ENCODE measurements around the gene HBE1.
"Not testable (repeated sequence)": the region's sequence is repeated elsewhere in the genome, so short reads cannot be mapped to it uniquely, and the experiment has no call there.

The HBE1 gene

DNA sequence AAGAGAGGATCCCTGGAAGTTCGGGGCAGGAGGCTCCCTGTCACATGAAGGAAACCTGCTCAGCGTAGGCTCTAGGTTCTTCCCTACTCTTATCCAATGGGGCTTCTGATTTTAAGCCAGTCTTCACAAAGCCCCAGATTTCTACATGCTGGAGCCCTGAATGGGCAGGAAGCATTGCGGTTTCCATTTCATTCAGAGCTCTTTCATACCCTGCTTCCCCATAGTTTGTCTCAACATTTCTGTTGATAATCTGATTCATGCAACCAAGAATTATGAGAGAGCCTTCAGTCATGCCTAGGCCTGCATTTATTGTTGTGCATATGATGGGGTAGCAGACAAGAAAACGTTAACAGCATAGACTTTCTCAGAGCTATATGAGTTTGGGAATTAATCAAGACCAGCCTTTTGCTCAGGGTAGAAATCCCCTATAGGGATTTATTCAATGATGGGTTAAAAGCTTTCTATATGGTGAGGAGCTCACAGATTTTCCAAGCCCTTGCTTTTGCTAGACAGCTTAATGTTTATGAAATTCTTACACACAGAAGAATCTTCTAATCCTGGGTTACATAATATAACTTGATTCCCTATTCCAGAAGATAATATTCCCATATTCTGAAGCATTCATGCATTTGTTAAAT lies 16.1 kb upstream of the HBE1 start:
- DNase-seq (ENCODE audit: low read depth in 3 of 3) = no peak

DNA sequence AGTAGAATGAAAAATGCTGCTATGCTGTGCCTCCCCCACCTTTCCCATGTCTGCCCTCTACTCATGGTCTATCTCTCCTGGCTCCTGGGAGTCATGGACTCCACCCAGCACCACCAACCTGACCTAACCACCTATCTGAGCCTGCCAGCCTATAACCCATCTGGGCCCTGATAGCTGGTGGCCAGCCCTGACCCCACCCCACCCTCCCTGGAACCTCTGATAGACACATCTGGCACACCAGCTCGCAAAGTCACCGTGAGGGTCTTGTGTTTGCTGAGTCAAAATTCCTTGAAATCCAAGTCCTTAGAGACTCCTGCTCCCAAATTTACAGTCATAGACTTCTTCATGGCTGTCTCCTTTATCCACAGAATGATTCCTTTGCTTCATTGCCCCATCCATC lies 14.9 kb upstream of the HBE1 start:
- DNase-seq (ENCODE audit: low read depth in 3 of 3) = no peak

DNA sequence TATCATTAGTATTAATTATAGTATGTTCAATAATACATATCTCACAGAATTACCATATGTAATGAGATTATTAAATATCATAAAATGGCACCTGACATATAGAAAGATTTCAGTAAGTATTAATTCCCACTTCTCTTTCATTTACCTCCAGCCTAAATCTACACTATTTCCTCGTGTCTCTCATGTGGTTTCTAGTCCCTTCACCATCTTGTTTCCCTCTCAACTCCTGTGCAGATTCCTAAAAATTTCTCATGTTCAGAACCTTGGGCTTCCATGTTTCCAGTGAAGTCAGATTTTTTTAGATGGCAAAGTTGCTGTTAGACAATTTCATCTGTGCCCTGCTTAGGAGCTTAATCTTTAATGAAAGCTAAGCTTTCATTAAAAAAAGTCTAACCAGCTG lies 14.1 kb upstream of the HBE1 start:
- DNase-seq (ENCODE audit: low read depth in 3 of 3) = no peak

DNA sequence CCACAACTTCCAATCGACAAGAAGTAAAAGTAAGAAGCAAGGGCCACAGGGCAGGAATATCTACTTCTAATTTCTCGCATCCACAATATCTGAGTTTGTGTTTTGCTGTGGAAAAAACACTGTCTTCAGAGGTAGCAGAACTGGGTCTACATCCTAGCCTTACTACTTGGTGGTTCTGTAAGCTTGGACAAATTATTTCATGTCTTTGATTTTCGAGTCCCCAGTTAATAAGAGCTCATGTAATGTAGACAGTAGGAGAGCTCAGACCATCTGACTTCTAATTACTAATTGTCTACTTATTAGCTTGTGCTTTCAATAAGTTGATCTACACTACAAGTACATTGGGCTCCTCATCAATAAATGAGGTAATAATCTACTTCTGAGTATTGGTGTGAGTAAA lies 13.3 kb upstream of the HBE1 start:
- no peak for DNase-seq (ENCODE audit: low read depth in 3 of 3)

DNA sequence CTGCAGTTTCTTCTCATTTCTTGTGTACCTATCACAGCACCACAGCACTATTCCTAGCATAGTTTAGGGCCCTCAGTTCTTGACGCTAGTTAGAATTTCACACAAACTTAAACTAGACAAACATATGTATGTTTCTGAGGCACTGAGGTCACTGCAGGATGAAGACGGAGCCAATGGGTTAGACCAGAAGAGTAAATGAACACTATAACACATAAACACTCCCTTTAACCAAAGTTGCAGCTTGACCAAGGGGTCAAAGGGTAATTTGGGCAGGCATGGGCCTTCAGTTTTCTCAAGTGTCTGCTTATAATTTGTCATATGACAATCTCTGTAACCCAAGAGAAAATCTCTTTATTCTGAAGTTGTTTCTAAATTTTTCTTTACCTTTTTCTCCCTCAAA lies 12.9 kb upstream of the HBE1 start:
- no peak for DNase-seq (ENCODE audit: low read depth in 3 of 3)

DNA sequence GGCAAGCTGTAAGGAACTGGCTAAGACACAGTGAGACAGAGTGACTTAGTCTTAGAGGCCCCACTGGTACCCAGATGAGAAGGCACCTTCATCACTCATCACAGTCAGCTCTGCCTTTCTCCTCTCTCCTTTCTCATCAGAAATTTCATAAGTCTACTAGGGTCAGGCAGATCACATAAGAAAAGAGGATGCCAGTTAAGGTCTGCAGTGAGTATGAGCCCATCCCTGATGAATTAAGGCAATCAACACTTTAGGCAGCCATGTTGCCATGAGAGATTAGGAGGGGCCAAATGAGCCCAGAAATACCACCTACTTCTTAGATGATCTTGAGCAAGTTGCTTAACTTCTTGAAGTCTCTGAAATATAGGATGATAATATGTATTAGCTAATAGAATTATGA lies 11.9 kb upstream of the HBE1 start:
- no peak for DNase-seq (ENCODE audit: low read depth in 3 of 3)

DNA sequence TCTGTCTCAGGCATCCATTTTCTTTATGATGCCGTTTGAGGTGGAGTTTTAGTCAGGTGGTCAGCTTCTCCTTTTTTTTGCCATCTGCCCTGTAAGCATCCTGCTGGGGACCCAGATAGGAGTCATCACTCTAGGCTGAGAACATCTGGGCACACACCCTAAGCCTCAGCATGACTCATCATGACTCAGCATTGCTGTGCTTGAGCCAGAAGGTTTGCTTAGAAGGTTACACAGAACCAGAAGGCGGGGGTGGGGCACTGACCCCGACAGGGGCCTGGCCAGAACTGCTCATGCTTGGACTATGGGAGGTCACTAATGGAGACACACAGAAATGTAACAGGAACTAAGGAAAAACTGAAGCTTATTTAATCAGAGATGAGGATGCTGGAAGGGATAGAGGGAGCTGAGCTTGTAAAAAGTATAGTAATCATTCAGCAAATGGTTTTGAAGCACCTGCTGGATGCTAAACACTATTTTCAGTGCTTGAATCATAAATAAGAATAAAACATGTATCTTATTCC lies 10.9 kb upstream of the HBE1 start:
- no peak for DNase-seq (ENCODE audit: low read depth in 3 of 3)

DNA sequence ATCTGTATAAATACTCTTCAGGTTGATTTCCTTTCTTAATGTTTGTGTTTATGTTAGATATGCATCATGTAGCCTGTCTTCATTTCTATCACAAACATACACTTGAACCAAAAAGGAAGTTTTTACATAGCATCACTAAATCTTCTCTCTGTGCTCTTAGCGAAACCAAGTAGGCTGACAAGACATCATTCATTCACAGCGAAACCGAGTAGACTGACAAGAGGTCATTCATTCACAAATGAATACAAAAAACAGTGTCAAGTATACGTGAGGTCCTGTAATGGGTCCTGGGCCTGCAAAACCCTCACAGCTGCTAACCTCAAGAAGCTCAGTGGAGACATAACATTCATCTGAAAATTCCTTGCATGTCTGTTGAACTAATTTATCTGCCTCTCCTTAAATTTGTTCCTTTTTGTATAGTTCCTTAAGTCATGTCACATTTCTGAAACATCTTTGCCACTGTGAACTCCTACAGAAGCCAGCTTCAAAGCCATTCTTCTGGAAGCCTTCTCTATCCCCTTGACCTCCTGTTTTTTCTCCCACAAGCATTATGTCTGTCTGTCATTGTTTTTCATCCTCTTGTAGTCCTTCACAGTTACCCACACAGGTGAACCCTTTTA lies 9.8 kb upstream of the HBE1 start:
- DNase-seq (ENCODE audit: low read depth in 3 of 3) = no peak

DNA sequence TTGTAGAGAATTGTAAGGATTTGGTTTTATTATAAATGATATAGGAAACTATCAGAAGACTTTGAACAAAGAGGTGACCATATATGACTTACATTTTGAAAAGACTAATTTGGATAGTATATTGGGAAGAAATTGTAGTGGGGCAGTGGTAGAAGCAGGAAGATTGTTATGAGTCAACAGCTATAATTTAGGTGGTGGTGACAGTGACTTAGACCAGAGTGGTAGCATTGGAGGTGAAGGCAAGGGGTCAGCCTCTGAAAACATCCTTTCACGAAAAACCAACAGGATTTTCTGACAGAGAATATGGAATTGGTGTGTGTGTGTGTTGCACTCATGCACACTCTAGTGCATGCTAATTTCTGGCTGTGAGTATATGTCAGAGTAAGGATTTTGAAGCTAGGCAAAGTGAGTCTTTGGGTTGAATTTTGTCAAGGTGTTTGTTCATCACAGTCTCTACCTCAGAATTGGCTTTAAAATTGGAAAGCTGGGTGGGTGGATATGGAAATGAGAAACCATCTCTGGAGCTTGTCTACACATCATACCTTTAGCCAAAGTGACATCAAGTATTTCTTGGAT lies 8.2 kb upstream of the HBE1 start:
- DNase-seq (ENCODE audit: low read depth in 3 of 3) = no peak

DNA sequence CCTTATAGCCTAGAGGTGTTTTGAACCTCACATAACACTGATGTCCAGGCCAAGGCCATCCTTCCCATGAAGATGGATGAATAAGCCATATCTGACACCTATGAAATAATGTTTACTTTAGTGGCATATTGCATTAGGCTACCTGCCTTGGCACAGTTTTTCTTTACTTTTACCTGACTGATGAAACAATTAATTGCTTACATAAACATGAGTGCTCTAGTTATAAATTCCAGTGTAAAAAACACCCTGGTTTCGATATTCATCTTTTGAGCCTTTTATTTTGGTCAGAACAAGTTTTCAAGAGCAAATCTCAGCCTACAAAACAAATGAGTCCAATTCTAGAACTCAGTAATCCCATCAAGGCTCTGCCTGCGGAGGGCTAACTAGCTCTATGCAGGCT lies 7.0 kb upstream of the HBE1 start:
- no peak for DNase-seq (ENCODE audit: low read depth in 3 of 3)

DNA sequence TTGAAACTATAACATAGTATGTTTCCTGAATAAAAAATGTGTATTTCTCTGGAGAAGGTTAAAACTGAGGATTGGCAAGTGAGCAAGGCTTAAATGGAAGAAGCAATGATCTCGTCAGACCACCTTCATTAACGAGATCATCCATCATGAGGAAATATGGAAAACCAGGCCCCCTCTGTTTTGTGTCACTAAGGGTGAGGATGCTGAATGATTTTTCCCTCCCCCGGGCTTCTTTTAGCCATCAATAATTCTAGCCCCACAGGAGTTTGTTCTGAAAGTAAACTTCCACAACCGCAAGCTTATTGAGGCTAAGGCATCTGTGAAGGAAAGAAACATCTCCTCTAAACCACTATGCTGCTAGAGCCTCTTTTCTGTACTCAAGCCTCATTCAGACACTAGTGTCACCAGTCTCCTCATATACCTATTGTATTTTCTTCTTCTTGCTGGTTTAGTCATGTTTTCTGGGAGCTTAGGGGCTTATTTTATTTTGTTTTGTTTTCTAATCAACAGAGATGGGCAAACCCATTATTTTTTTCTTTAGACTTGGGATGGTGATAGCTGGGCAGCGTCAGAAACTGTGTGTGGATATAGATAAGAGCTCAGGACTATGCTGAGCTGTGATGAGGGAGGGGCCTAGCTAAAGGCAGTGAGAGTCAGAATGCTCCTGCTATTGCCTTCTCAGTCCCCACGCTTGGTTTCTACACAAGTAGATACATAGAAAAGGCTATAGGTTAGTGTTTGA lies 5.8 kb upstream of the HBE1 start:
- no peak for DNase-seq (ENCODE audit: low read depth in 3 of 3)

DNA sequence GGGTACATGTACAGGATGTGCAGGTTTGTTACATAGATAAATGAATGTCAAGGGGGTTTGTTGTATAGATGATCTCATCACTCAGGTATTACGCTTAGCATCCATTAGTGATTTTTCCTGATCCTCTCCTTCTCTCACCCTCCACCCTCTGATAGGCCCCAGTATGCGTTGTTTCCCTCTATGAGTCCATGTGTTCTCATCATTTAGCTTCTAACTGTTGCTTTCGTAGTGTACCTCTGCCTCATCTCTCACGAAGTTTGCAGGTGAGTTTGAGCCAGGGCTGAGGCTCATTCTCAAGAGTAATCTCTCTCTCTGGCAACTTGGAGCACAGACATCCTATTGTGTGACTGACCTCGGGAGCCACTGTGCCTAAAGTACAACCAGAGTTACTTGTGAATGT lies 4.7 kb upstream of the HBE1 start:
- DNase-seq (ENCODE audit: low read depth in 3 of 3) = no peak

DNA sequence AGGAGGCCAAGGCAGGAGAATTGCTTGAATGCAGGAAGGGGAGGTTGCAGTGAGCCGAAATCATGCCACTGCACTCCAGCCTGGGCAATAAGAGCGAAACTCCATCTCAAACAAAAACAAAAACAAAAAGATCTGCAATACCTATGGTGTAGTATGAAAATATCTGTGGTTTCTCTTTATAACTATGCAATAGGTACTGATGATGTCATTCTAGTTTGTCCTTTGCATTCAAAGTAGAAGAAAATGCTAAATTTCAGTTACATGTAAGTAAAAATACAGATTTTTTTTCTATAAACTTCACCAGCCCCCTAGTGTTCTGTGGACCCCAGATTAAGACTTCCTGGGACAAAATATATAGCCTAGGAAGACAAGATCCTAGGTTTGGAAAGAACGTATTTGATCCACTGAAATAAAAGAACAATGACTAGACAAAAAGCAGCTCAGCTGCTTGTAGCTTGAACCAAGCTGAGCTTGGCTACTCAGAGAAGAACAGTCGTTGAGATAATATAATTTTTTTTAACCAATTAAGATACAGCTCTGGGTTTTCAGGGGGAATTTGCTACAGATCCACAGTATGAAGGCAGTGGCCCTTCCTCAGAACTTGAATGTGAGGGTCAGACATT lies 2.8 kb upstream of the HBE1 start:
- no peak for DNase-seq (ENCODE audit: low read depth in 3 of 3)

DNA sequence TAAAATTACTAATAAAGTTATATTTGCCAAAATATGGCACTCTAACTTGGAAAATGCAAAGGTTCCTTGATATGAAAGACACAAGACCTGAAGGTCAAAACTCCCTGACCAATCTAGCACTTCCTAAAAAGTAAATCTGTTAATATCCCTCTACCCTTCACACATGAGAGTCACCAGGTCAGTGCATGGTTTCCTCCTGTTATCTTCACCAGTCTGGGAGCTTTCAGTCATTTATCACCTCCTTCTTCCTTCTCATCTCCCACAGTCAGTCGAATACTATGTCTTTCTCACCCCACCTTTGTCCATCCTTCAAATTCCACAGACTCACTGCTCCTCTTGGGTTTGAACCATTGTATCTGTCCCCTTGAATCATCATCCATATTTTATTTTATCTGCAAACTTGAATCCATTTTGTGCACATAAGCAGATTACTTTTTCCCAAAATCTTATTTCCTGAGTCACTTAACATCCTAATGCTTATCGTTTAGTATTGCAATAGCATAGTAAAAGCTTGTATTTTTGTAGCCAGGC lies 2.6 kb downstream of the HBE1 start:
- DNase-seq (ENCODE audit: low read depth in 3 of 3) = no peak

DNA sequence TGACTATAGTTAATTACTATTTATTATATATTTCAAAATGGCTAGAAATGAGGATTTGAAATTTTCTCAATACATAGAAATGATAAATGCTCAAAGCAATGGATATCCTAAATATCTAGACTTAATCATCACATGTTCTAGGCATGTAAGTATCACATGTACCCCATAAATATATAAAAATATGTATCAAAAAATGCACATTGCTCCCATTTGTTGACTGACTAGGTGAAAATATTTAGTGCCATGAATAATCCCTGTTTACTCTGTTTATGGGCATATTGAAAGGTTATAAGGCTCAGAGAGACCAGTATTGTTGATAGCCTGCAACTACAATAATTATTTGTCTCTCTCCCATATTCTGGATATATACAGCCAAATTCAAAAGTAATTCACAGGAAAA lies 3.1 kb downstream of the HBE1 start:
- no peak for DNase-seq (ENCODE audit: low read depth in 3 of 3)

DNA sequence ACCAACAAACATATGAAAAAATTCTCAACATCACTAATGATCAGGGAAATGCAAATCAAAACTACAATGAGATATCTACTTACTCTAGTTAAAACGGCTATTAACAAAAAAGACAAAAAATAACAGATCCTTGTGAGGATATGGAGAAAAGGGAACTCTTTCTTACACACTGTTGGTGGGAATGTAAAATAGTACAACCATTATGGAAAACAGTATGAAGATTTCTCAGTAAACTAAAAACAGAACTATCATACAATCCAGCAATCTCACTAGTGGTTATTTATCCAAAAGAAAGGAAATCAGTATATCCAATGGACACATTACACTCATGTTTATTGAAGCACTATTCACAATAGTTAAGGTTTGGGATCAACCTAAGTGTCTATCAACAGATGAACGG lies 3.9 kb downstream of the HBE1 start:
- DNase-seq (ENCODE audit: low read depth in 3 of 3) = no peak

DNA sequence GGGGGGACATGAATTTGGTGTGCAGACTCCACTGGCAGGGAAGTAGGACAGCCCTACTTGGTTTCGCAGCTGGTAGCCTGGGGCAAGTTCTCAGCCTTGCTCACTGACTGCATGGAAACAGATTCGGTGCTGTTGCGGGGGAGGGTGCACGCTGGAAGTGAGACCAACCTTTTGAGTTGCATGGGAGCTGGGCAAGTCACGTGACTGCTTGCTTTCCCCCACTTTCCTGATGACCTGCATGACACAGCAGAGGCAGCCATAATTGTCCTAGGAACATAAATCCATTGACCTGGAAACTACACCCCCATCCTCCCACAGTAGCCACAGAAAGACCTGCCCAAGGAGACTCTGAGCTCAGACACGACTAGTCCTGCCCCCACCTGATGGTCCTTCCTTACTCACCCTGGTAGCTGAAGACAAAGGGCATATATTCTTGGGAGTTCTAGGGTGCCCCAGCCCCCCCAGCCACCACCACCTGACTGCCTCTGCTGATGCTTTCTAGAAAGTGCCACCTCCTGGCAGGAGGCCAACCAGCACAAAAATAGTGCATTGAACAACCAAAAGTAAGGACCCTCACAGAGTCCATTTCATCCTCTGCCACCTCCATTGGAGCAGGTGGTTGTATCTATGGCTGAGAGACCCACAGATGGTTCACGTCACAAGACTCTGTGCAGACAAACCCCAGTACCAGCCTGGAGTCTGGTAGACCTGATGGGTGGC lies 11.0 kb downstream of the HBE1 start:
- DNase-seq (ENCODE audit: low read depth in 3 of 3) = no peak

DNA sequence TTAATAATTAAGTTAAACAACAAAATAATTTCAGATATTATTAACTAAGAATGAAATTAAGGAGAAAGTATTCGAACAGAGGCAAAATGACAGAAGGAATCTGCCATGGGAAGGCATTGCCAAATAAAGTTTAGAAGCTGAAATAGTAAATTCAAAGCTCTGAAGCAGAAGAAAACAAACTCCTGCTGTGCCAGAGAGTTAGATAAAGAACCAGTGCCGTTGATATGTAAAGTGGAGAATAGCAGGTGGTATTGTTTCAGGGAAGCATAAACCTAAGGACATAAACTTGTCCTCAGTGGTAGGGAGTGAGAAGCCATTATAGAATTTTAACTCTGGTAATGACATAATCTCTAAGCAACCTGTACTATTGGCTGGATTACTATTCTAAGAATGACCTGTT lies 12.4 kb downstream of the HBE1 start:
- DNase-seq (ENCODE audit: low read depth in 3 of 3) = no peak

DNA sequence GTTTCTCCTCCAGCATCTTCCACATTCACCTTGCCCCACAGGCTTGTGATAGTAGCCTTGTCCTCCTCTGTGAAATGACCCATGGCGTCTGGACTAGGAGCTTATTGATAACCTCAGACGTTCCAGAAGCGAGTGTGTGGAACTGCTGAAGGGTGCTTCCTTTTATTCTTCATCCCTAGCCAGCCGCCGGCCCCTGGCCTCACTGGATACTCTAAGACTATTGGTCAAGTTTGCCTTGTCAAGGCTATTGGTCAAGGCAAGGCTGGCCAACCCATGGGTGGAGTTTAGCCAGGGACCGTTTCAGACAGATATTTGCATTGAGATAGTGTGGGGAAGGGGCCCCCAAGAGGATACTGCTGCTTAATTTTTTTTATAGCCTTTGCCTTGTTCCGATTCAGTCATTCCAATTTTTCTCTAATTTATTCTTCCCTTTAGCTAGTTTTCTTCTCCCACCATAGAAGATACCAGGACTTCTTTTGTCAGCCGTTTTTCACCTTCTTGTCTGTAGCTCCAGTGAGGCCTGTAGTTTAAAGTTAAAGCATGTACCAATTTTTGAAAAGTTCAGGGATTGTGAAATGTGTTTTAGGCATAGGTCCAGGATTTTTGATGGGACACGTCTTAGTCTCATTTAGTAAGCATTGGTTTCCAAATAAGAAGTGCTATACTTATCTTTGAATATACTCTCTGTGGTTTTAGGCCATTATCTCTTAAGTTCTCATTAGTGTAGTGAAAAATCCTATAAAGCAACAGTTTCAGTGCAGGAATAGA lies 14.9 kb downstream of the HBE1 start, which contains the start of gene HBG2:
Gene HBG2, minus strand, starts transcription at position 136 of the 768 bp plus-strand sequence. Its CDS starts 53 bp downstream, at position 83.
- not testable (repeated sequence) for DNase-seq (ENCODE audit: low read depth in 3 of 3)

DNA sequence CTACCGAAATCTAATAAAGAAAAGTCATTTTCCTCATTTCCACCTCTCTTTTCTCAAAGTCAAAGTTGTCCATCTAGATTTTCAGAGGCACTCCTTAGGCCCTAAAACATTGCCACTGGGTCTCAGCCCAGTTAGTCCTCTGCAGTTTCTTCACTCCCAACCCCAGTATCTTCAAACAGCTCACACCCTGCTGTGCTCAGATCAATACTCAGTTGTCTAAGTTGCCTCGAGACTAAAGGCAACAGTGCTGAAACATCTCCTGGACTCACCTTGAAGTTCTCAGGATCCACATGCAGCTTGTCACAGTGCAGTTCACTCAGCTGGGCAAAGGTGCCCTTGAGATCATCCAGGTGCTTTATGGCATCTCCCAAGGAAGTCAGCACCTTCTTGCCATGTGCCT lies 15.7 kb downstream of the HBE1 start:
- not testable (repeated sequence) for DNase-seq (ENCODE audit: low read depth in 3 of 3)

Data from stimulated activated CD4-positive, alpha-beta T cell treated with anti-CD3 and anti-CD28 coated beads, TNF-alpha, amount 100 ng/mL, for 4 hours (primary cell).